PFSK-1 (cell line): ENCODE data around the gene WDR7.

ENCODE experiments used
- FOXP2 ChIP-seq: optimal IDR thresholded peaks from 2 replicates; pipeline ENCODE3; 2011; ENCODE audit warnings: borderline replicate concordance, control low read depth, inconsistent platforms; ENCODE audit not compliant: insufficient read depth; ENCODE audit errors: extremely low read length, extremely low read depth
- POLR2AphosphoS5 ChIP-seq: IDR thresholded peaks from 2 replicates; pipeline ENCODE4 v1.6.1; 2012; ENCODE audit warnings: low read depth, mild to moderate bottlenecking, control low read depth, low read length, moderate library complexity
- SIN3A ChIP-seq: IDR thresholded peaks from 2 replicates; pipeline ENCODE4 v1.6.1; 2012; ENCODE audit warnings: mild to moderate bottlenecking, low read length, moderate library complexity, borderline replicate concordance; ENCODE audit not compliant: insufficient read depth
- TAF1 ChIP-seq: IDR thresholded peaks from 2 replicates; pipeline ENCODE4 v1.6.1; 2012; ENCODE audit warnings: low read length, control low read depth, borderline replicate concordance; ENCODE audit not compliant: insufficient read depth
- TF ChIP-seq, protein P1 (sequence below), 2 experiments: IDR thresholded peaks; 2 replicates each; pipeline versions ENCODE4 v1.6.1 to v1.8.0; 2011 to 2012; ENCODE audit warnings: low read depth in 2 of 2, low read length in 2 of 2, control low read depth in 1 of 2, inconsistent platforms in 1 of 2, mild to moderate bottlenecking in 1 of 2, moderate library complexity in 1 of 2; ENCODE audit not compliant: insufficient read depth in 1 of 2

WDR7 gene

DNA sequence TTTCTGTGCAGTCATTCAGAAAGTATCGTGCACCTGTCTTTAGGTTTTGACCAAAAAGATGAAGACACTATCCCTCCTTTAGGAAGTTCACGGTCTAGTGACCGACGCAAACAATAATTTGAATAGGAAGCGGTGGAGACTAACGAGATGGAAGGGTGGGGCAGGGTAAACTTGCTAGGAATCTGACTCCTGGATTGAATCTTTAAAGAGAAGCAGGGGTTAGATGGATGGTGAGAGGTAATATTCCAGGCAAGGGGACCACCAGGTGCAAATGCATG, 12.1 kb upstream of the WDR7 start:
- TF ChIP-seq FOXP2 (no peak), TAF1 (no peak), SIN3A (no peak), POLR2AphosphoS5 (no peak)
- TF ChIP-seq, protein P1, sequence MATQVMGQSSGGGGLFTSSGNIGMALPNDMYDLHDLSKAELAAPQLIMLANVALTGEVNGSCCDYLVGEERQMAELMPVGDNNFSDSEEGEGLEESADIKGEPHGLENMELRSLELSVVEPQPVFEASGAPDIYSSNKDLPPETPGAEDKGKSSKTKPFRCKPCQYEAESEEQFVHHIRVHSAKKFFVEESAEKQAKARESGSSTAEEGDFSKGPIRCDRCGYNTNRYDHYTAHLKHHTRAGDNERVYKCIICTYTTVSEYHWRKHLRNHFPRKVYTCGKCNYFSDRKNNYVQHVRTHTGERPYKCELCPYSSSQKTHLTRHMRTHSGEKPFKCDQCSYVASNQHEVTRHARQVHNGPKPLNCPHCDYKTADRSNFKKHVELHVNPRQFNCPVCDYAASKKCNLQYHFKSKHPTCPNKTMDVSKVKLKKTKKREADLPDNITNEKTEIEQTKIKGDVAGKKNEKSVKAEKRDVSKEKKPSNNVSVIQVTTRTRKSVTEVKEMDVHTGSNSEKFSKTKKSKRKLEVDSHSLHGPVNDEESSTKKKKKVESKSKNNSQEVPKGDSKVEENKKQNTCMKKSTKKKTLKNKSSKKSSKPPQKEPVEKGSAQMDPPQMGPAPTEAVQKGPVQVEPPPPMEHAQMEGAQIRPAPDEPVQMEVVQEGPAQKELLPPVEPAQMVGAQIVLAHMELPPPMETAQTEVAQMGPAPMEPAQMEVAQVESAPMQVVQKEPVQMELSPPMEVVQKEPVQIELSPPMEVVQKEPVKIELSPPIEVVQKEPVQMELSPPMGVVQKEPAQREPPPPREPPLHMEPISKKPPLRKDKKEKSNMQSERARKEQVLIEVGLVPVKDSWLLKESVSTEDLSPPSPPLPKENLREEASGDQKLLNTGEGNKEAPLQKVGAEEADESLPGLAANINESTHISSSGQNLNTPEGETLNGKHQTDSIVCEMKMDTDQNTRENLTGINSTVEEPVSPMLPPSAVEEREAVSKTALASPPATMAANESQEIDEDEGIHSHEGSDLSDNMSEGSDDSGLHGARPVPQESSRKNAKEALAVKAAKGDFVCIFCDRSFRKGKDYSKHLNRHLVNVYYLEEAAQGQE (IDR thresholded peaks at IDR 0.05; ENCODE audit: insufficient read depth in 1 of 2, low read depth in 2 of 2, low read length in 2 of 2), result no peak

DNA sequence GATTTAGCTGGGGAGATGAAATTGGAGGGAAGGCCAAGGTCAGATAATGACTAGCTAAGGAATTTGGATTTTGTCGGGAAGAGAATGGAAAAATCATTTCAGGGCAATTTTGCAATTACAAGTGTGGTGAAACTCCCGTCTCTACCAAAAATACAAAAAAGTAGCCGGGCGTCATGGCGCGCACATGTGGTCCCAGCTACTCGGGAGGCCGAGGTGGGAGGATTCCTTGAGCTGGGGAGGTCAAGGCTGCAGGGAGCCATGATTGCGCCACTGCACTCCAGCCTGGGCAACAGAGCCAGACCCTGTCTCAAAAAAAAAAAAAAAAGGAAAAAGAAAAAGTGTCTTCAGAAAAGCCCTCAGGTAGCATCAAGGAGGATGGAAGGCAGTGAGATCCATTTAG, 11.6 kb upstream of the WDR7 start:
- TF ChIP-seq FOXP2, result no peak
- no peak for TF ChIP-seq POLR2AphosphoS5
- no peak for TF ChIP-seq TAF1
- TF ChIP-seq SIN3A, result no peak

DNA sequence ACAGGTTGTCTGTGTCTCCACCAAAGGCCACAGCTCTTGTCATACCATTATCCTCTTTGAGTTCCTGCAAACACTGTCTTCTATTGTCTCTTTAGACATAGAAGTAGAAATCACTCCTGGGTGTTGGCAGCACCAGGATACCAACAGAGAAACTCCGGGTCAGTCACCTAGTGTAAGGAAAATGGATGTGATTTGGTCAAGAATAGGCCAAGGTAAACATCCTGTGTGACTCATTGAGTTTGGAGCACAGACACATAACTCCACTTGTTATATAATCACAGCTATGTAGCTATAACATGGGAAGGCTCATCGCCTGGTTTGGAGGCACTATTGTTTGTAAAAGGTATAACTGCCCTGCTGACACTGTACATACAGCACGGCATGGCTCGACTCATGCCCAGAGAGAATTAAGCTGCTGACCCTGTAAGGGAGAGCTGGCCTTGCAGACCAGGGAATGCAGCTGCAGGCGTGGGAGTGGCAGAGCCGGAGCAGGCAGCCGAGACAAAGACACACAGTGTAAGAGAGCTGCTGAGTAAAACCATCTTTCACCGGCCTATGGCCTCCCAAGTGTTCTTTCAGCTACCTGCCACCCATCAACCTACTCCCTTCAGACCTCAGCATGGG, 9.3 kb upstream of the WDR7 start:
- TF ChIP-seq TAF1, result no peak
- TF ChIP-seq FOXP2, result no peak
- TF ChIP-seq POLR2AphosphoS5, result no peak
- TF ChIP-seq, protein P1 (IDR thresholded peaks at IDR 0.05; ENCODE audit: insufficient read depth in 1 of 2, low read depth in 2 of 2, low read length in 2 of 2), result no peak
- no peak for TF ChIP-seq SIN3A

DNA sequence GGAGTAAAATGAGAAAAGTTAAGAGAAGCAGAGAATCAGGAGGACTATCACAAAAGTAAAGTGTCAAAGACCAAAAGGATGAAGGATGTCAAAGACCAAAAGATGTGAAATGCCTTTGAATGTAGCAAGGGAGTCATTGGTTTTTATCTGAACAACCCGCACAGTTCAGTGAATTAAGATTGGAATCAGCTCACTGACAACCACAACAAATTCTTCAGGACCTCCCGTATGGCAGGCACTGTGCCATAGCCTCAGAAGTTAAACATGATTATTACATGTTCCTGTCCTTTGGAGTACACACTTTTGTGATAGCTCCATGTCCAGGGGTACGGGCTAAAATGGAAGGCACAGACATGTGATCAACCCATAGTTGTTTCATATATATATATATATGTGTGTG, 7.8 kb upstream of the WDR7 start:
- no peak for TF ChIP-seq SIN3A
- TF ChIP-seq, protein P1 (IDR thresholded peaks at IDR 0.05; ENCODE audit: insufficient read depth in 1 of 2, low read depth in 2 of 2, low read length in 2 of 2), result no peak

DNA sequence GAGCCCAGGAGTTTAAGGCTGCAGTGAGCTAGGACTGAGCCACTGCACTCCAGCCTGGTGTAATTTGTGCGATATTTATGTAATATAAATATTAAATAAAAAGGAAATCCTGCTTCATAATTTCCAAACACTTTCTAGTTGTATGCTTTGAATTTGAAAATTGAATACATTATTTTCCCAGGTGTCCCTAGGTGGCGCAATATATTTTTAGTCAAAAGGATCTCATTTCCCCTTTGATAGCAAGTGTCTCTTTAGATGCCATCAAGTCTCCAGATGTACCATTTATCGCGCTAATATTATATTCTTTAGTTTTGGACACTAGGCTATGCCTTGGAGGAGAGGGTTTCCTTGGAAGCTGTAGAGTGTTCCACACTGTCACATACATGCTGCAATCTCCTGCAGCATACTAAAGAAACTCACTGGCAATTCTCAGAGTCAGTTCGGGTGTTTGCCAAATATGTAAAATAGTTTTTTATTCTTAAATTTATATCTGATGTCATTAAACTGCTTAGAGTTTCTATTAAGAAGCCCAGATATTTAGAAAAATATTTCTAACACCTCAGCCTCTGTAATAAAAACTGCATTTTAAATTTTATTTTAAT, 5.6 kb upstream of the WDR7 start:
- TF ChIP-seq FOXP2, result no peak
- TF ChIP-seq POLR2AphosphoS5, result no peak
- no peak for TF ChIP-seq TAF1

DNA sequence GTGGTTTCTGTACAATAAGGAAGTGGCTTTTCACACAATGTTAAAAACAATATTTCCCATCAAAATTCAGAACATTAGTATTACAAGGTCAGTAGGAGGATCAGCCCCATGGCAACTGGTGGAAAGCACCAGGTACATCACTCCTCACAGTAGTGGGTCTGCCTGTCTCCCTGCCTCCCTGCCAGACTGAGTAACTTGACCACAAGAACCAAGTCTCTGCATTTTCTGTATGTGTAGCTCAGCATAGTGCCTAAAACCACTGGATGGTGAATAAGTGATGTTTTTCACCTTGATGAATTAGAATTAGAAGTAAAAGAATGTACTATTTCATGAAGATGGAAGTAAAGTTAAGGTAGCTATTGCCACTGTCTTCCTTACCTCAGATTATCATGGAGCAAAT, 4.1 kb upstream of the WDR7 start:
- TF ChIP-seq FOXP2 (no peak), TAF1 (no peak), SIN3A (no peak), POLR2AphosphoS5 (no peak)
- TF ChIP-seq, protein P1 (IDR thresholded peaks at IDR 0.05; ENCODE audit: insufficient read depth in 1 of 2, low read depth in 2 of 2, low read length in 2 of 2), result no peak
